ENCODE results near the gene OPN1MW2. TPM values are rescaled to one million over a fixed set of nuclear protein-coding genes. Genes with fewer than 3 reads are reported as not detected.
"Not testable (repeated sequence)": the region's sequence is repeated elsewhere in the genome, so short reads cannot be mapped to it uniquely, and the experiment has no call there.

Gene OPN1MW2
- total RNA-seq, 1 experiment from 2014 or later, result not detected

GRCh38 chrX:154233620-154234019 is 14.1 kb downstream of the OPN1MW2 start:
- ATAC-seq; H3K27ac ChIP-seq (ENCODE audit: low read length); H3F3A ChIP-seq (ENCODE audit: low read length, unreplicated experiment); H3K4me3 ChIP-seq (ENCODE audit: low read length); H3K27me3 ChIP-seq (ENCODE audit: low read length); H3K36me3 ChIP-seq (ENCODE audit: low read depth, low read length); H3K4me1 ChIP-seq (ENCODE audit: insufficient read depth, low read length); POLR2A ChIA-PET (ENCODE audit: unreplicated experiment); H3K79me2 ChIP-seq (ENCODE audit: low read length); H3K9ac ChIP-seq (ENCODE audit: low read length); BruUV-seq (replicated peaks); intact Hi-C loops (cut with micrococcal nuclease); H3K4me2 ChIP-seq (ENCODE audit: low read length); H4K20me1 ChIP-seq (ENCODE audit: low read length); DNase-seq; H3K9me2 ChIP-seq (replicated peaks; ENCODE audit: low read length); H3K9me3 ChIP-seq (ENCODE audit: low read length); H2AFZ ChIP-seq (ENCODE audit: low read length); CTCF ChIA-PET: not testable (repeated sequence)

GRCh38 chrX:154238939-154239559 is 19.5 kb downstream of the OPN1MW2 start:
- intact Hi-C loops (cut with micrococcal nuclease); H2AFZ ChIP-seq (ENCODE audit: low read length); POLR2A ChIA-PET (ENCODE audit: unreplicated experiment); BruUV-seq (replicated peaks); DNase-seq; H3K36me3 ChIP-seq (ENCODE audit: low read depth, low read length); H3K9me2 ChIP-seq (replicated peaks; ENCODE audit: low read length); H4K20me1 ChIP-seq (ENCODE audit: low read length); H3F3A ChIP-seq (ENCODE audit: low read length, unreplicated experiment); H3K4me2 ChIP-seq (ENCODE audit: low read length); H3K9ac ChIP-seq (ENCODE audit: low read length); H3K4me1 ChIP-seq (ENCODE audit: insufficient read depth, low read length); CTCF ChIA-PET; H3K27ac ChIP-seq (ENCODE audit: low read length); H3K9me3 ChIP-seq (ENCODE audit: low read length); H3K27me3 ChIP-seq (ENCODE audit: low read length); H3K79me2 ChIP-seq (ENCODE audit: low read length); ATAC-seq; H3K4me3 ChIP-seq (ENCODE audit: low read length): not testable (repeated sequence)

DNA sequence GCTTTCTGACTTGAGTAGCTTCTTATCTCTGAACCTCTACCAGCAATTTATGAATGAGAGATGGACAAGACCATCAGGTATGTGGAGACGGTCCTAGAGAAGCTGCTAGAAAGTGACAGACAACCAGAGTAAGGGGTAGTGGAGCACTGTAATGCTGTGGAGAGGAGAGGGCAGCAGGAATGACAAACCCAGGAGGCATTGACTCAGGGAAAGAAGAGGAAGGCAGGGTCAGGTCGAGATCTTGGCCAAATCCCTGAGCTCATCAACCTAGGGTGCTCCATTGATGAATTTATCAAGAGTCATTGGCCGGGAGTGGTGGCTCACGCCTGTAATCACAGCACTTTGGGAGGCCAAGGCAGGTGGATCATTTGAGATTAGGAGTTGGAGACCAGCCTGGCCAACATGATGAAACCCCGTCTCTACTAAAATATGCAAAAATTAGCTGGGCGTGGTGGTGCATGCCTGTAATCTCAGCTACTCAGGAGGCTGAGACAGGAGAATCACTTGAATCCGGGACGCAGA is 20.5 kb downstream of the OPN1MW2 start:
- H3K27me3 ChIP-seq (ENCODE audit: low read length); H3K4me1 ChIP-seq (ENCODE audit: insufficient read depth, low read length); H3K4me3 ChIP-seq (ENCODE audit: low read length); BruUV-seq (replicated peaks); POLR2A ChIA-PET (ENCODE audit: unreplicated experiment); H2AFZ ChIP-seq (ENCODE audit: low read length); ATAC-seq; intact Hi-C loops (cut with micrococcal nuclease); DNase-seq; H3K27ac ChIP-seq (ENCODE audit: low read length); H3K4me2 ChIP-seq (ENCODE audit: low read length); H3K79me2 ChIP-seq (ENCODE audit: low read length); H3K36me3 ChIP-seq (ENCODE audit: low read depth, low read length); CTCF ChIA-PET; H3F3A ChIP-seq (ENCODE audit: low read length, unreplicated experiment); H3K9me3 ChIP-seq (ENCODE audit: low read length); H3K9ac ChIP-seq (ENCODE audit: low read length); H4K20me1 ChIP-seq (ENCODE audit: low read length); H3K9me2 ChIP-seq (replicated peaks; ENCODE audit: low read length): not testable (repeated sequence)

DNA sequence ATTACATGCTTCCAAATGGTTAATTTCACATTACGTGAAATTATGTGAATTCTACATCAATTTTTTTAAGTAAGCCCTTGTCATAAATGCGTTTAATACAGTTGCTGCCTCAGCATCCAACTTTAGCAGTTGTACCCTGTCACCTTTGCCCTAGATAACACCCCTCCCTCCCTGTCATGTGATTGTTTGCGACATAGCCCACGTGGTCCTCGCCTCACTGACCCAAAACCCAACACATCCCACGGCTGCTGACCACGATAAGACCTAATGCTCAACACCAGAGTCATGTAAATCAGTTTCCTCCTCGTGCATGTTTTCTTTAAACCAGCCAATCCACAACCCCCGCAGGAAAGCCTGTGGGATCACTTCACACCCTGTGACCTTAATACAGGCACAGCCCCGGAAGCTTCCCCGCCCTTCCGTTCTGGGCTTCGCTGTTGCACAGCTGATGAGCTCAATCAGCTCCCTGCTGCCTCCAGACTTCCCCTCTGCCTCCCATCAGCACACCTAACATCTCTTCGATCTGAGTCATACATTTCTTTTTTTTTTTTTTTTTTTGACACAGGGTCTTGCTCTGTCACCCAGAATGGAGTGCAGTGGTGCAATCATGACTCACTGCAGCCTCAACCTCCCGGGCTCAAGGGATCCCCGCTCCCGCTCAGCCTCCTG is 28.0 kb downstream of the OPN1MW2 start:
- DNase-seq; H3K79me2 ChIP-seq (ENCODE audit: low read length); H3K27me3 ChIP-seq (ENCODE audit: low read length); H3K4me2 ChIP-seq (ENCODE audit: low read length); H4K20me1 ChIP-seq (ENCODE audit: low read length); H3F3A ChIP-seq (ENCODE audit: low read length, unreplicated experiment); H3K4me1 ChIP-seq (ENCODE audit: insufficient read depth, low read length); H3K9ac ChIP-seq (ENCODE audit: low read length); POLR2A ChIA-PET (ENCODE audit: unreplicated experiment); H3K4me3 ChIP-seq (ENCODE audit: low read length); H3K36me3 ChIP-seq (ENCODE audit: low read depth, low read length); H3K9me2 ChIP-seq (replicated peaks; ENCODE audit: low read length); H3K9me3 ChIP-seq (ENCODE audit: low read length); CTCF ChIA-PET; intact Hi-C loops (cut with micrococcal nuclease); H3K27ac ChIP-seq (ENCODE audit: low read length); H2AFZ ChIP-seq (ENCODE audit: low read length): not testable (repeated sequence)
- ATAC-seq, result peak; percentile 99
- TSS peak; percentile 55 for BruUV-seq (replicated peaks)

- H3K4me3 ChIP-seq (ENCODE audit: low read length); H3K9me3 ChIP-seq (ENCODE audit: low read length); CTCF ChIA-PET; POLR2A ChIA-PET (ENCODE audit: unreplicated experiment); H2AFZ ChIP-seq (ENCODE audit: low read length); H3K79me2 ChIP-seq (ENCODE audit: low read length); H3K4me1 ChIP-seq (ENCODE audit: insufficient read depth, low read length); ATAC-seq; H3K9ac ChIP-seq (ENCODE audit: low read length); DNase-seq; H3K36me3 ChIP-seq (ENCODE audit: low read depth, low read length); H3K27ac ChIP-seq (ENCODE audit: low read length); H3K9me2 ChIP-seq (replicated peaks; ENCODE audit: low read length); H3F3A ChIP-seq (ENCODE audit: low read length, unreplicated experiment); BruUV-seq (replicated peaks); intact Hi-C loops (cut with micrococcal nuclease); H3K4me2 ChIP-seq (ENCODE audit: low read length); H3K27me3 ChIP-seq (ENCODE audit: low read length); H4K20me1 ChIP-seq (ENCODE audit: low read length): not testable (repeated sequence)
Observed at GRCh38 chrX:154248076-154248475, 28.5 kb downstream of the OPN1MW2 start.

- H3K4me1 ChIP-seq (ENCODE audit: insufficient read depth, low read length); H3K27me3 ChIP-seq (ENCODE audit: low read length); H3K27ac ChIP-seq (ENCODE audit: low read length); H3K9ac ChIP-seq (ENCODE audit: low read length); CTCF ChIA-PET; H3K4me3 ChIP-seq (ENCODE audit: low read length); H3K4me2 ChIP-seq (ENCODE audit: low read length); BruUV-seq (replicated peaks); H3K9me2 ChIP-seq (replicated peaks; ENCODE audit: low read length); intact Hi-C loops (cut with micrococcal nuclease); H3F3A ChIP-seq (ENCODE audit: low read length, unreplicated experiment); H3K79me2 ChIP-seq (ENCODE audit: low read length); DNase-seq; POLR2A ChIA-PET (ENCODE audit: unreplicated experiment); ATAC-seq; H3K36me3 ChIP-seq (ENCODE audit: low read depth, low read length); H4K20me1 ChIP-seq (ENCODE audit: low read length); H2AFZ ChIP-seq (ENCODE audit: low read length); H3K9me3 ChIP-seq (ENCODE audit: low read length): not testable (repeated sequence)
Observed at GRCh38 chrX:154257282-154257681, 37.7 kb downstream of the OPN1MW2 start, which contains the start of gene OPN1MW3. Gene OPN1MW3 (plus strand): TSS chrX:154257582. CDS start chrX:154257620, 38 bp downstream.
